SH-SY5Y (cell line): ENCODE data around the gene JAKMIP1.

Experiments
- GATA2 ChIP-seq: IDR thresholded peaks from 2 replicates; pipeline ENCODE4 v1.6.1; 2011; ENCODE audit warnings: mild to moderate bottlenecking, low read depth, low read length
- GATA3 ChIP-seq: IDR thresholded peaks from 2 replicates; pipeline ENCODE4 v1.6.1; 2011; ENCODE audit warnings: low read depth, mild to moderate bottlenecking, low read length, moderate library complexity

DNA sequence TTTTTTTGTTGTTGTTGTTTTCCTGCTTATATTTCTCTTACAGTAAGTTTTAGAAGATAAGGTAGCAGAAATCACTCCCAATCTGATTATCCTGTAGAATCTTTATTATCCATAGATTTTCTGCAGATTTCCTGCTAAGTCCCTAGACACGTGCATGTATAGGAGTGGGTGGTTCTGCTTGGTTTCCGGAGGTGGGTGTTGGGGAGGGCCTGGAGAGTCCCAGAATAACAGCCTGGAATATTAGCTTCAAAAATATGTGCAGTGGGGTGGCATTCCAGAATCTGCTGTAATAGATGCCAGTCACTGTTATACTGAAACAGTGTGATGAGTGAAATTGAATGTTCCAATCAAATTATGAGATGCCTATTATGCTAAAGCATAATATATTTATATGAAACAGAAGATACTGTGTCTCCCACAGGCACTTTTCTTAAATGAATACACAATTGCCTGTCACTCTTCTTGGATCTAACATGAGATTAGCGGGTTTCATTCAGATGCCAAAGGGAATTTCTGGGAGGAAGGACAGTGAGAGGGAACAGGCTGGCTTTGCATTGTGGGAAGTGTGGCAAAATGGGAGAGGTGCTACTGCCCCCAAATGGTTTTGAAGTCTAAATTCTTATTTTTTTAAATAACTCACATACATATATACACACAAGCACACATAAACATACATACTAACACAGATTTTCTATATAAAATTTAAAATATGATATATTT lies 219.8 kb downstream of the JAKMIP1 start:
- TF ChIP-seq GATA2 (no peak), GATA3 (no peak)
